HUDEP-2 (cell line): Measurements from ENCODE around the gene CERS6.

Experiments
- DNase-seq, 76 experiments: peaks; one replicate each; lab custom pipeline; 2025; ENCODE audit not compliant: unreplicated experiment in 76 of 76; lab: John Stamatoyannopoulos, UW

CERS6 gene

GRCh38 chr2:168687314-168687713 lies 231.2 kb downstream of the CERS6 start:
- DNase-seq = peak in 1 of 76 experiments; percentile 3

DNA sequence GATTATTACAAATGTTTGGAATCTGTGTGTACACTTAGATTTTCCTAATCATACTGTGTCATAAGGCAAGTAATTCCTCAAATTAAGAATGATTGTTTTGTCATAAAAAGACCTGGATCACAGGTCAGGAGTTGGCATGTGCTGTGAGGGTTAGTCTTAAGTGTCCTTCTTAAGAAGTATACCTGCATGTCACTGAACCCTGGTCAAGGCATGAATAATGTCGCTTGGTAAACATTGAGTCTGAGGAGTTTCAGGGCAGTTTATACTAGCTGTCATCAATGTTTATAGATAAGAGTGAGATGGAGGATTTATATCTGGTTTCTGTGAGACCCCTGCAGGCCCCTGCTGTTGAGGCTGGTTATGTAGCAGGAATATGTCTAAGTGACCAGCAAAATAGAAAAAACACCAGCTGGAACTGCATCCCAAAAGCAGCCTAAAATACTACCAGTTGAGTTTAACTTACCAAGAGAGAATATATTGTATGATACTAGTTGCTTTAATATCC lies 234.4 kb downstream of the CERS6 start:
- DNase-seq = no peak

DNA sequence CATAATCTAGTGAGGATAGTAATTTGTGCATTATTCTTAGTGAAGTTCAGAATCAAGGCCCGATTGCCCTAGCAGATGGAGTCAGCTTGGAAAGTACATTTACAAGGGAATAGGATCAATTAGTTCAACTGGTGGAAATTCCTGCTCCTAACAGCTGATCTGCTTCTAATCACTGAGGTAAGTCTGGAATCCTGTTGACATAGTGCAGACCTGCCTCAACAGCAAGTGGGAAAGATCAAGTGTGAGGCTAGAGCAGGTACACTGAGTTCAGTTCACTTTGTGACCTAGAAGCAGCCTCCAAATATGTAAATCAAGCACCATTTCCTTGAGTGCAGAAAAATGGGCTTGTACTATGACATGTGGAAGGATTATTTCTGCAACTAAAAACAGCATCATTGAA lies 235.1 kb downstream of the CERS6 start:
- no peak for DNase-seq

- DNase-seq = no peak
These were observed 236.2 kb downstream of the CERS6 start for GRCh38 chr2:168692132-168692744.

- no peak for DNase-seq
These were observed 238.1 kb downstream of the CERS6 start for GRCh38 chr2:168694173-168694572.

DNA sequence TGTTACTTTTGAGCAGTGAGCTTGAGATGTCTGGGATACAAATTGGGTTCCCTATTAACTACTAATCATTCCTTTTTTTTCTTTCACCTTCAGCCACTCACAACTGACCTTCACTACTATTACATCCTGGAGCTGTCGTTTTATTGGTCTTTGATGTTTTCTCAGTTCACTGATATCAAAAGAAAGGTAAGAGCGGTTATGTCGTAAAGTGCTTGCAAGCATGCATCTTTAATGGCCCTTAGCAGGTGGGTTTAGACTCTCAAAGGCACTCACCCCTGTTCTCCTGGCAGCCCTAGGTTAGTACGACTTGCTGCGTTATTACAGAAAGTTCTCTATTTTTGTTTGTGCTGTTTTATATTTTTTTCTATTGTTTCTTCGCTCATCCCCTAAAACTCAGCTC lies 238.8 kb downstream of the CERS6 start:
- no peak for DNase-seq

DNA sequence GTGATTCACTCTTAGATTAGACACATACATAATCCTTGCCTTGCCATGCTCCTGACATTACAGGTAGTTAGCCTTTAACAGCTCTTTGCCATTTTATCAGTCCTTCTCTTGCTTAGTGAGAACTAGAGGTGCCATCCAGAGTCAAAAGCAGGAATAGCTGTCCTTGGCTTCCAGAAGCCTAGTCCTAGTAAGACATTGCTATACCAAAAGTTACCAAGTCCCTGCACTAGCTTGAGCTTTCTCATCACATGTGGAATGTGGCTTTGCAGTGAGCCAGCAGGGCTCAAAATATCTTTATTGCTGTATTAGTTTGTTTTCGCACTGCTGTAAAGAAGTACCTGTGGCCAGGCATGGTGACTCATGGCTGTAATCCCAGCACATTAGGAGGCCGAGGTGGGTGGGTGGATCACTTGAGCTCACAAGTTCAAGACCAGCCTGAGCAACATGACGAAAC lies 241.6 kb downstream of the CERS6 start:
- no peak for DNase-seq

DNA sequence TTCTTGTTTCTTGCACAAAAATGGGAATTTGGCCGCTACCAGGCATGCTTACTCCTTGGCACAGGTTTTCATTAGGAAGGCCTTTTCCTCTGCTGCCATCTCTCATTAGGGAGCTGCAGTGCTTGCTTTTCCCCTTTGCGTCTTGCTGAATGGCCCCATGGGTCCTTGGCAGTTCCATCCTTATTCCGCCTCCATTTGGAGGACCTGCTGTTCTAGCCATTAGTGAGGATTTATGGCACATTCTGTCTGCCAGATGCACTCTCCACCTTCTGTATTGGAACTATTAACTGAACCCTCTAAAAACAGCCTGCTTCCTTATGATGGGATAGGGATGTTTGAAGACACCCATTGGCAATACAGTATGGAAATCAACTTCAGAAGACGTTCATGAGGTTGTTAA lies 242.9 kb downstream of the CERS6 start:
- DNase-seq = no peak

DNA sequence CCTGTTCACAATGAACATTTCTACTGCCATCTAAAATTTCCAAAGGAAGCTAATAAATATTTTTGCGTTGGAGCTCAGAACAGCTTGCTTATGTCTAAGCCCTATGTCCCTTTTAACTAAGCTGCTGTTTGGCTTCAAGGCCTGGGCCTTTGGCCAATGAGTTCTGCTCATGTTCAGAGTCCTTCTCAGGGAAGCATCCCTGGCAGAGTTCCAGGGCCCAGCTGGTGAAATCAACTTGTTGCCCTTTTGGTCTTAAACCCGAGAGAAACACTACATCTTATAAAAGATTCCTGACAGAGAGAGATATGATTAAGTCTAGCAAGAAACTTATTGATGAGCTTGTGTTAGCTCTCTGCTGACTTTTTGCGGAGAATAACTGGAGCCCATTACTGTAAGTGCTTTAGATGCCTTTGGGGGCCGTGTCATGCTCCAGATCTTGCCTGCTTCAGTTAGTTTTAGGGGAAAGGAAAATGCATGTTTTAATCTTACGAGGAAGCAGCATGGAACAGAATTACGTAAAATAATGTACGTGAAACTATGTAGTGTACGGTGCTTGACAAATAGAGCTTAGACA lies 243.9 kb downstream of the CERS6 start:
- DNase-seq = peak in 1 of 76 experiments; percentile 4

GRCh38 chr2:168700615-168701245 lies 244.7 kb downstream of the CERS6 start:
- DNase-seq = no peak

GRCh38 chr2:168702579-168702978 lies 246.5 kb downstream of the CERS6 start:
- no peak for DNase-seq

- DNase-seq = no peak
These were observed 247.9 kb downstream of the CERS6 start for GRCh38 chr2:168703926-168704325.

- DNase-seq = peak in 5 of 76 experiments; percentile 1 to 13 (median 6)
These were observed 249.7 kb downstream of the CERS6 start for GRCh38 chr2:168705534-168706470.

- no peak for DNase-seq
These were observed 250.7 kb downstream of the CERS6 start for GRCh38 chr2:168706806-168707205.

DNA sequence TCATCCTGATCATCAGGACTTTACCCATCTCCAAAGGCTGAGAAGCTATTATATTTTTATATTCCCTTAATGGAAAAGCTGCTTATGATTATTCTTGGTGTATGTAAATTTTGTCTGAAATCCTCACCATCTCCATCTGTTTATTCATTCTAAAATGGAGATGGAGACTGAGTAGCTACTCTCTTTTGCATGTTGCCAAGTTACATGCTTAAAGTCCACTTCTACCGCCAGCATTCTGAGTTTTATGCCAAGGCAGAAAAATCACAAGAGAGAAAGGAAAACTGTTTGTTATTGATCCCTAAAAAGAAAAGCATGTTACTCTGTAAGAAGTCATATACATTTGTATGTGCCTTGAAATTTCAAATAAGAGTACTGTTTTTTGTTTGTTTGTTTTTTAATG lies 252.0 kb downstream of the CERS6 start:
- no peak for DNase-seq

DNA sequence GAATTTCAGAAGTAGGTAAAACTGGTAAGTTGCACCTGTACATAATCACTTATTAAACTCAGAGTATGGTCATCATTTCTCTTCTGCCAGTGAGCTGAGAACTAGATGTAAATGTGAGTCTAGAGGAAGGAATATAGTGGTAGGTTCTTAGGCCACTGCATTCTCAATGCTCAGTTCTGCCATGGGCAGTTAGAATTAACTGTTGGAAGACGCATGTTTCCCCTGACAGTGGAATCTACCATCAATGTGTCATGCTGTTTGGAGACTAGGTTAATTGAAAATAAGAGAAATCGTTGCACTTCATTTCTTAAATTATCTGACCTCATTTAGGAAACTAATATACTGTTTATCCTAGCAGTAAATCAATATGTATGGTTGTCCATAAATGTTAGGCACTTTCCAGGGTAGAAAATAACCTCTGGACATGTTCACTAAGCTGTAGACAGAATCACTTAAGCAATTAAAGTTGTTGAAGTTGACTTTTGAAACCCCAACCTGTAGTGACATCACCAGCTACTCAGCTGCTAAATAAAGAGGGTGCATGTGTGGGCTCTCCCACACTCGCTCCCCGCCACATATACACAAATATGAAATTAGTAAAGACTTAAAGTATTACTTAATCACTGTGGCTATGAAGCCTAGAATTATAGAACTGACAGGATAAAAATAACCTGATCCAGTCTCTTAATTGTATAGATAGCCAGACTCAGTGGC lies 254.8 kb downstream of the CERS6 start:
- DNase-seq = no peak

DNA sequence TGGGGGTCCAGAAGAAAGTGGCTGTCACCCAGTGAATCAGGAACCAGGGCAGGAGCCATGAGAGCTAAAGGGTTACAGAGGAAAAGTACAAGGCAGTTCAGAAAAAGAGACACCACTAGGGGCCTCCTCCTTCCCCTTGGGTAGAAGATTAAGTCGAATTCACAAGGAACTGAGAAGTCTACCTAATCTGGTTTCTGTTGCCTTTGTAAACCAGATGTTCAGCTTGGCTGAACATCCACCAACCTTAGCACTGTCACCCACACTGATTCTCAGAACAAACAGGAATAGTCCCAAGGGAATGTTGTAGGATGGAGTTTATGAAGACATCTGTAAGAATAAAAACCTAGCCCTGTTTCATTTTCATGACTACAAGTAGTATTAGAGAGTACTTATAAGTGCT lies 256.0 kb downstream of the CERS6 start:
- peak in 6 of 76 experiments; percentile 7 to 36 (median 16) for DNase-seq

DNA sequence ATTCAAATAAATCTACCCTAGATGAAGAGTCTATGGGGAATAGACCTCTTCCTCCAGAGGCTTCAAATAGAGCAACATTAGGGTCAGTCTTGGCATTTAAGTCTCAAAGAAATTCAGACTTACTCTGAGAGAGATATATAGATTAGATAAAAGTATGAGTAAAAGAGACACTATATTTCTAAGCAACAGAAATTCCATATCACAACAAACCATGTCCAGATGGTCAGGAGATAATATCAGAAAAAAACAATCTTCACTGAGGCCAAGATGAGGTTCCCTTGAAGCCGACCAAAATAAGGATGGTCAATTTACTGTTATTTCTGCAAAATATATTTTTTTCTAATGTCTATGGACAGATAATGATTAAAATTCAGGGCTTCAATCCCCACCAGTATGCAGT lies 257.3 kb downstream of the CERS6 start:
- DNase-seq = peak in 13 of 76 experiments; percentile 5 to 42 (median 15)

- DNase-seq = no peak
These were observed 259.8 kb downstream of the CERS6 start for GRCh38 chr2:168715849-168716248.

- no peak for DNase-seq
These were observed 260.8 kb downstream of the CERS6 start for GRCh38 chr2:168716839-168717238.
